HG03139 (cell line): ENCODE data around the gene LY86.

ENCODE experiments used
- ATAC-seq: cut with Tn5 transposase; IDR thresholded peaks from one replicate; pipeline ENCODE4 v1.9.1; 2021; ENCODE audit not compliant: unreplicated experiment

Gene LY86

GRCh38 chr6:6676910-6677441, 88.5 kb downstream of the LY86 start:
- peak; percentile 65 for ATAC-seq

GRCh38 chr6:6678185-6678671, 89.7 kb downstream of the LY86 start:
- no peak for ATAC-seq

GRCh38 chr6:6678811-6679210, 90.3 kb downstream of the LY86 start:
- ATAC-seq = no peak

GRCh38 chr6:6679633-6680032, 91.1 kb downstream of the LY86 start:
- ATAC-seq = no peak

DNA sequence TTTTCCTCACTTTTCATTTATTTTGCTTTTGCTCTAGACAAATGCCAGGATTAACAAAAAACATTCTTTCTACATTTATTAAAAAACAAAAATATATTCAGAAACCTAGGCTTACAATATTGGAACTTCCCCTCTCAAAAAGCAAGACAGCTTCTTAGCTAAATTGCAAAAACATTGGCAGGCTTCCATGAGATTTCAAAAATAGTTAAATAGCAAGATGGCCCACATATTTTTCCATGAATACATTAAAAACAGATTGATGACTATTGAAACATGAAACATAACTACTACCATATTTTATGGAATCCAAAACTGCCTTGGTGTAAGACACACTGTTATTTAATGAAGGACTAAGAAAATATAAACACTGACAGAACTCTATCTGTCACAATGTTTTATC, 92.0 kb downstream of the LY86 start:
- no peak for ATAC-seq

DNA sequence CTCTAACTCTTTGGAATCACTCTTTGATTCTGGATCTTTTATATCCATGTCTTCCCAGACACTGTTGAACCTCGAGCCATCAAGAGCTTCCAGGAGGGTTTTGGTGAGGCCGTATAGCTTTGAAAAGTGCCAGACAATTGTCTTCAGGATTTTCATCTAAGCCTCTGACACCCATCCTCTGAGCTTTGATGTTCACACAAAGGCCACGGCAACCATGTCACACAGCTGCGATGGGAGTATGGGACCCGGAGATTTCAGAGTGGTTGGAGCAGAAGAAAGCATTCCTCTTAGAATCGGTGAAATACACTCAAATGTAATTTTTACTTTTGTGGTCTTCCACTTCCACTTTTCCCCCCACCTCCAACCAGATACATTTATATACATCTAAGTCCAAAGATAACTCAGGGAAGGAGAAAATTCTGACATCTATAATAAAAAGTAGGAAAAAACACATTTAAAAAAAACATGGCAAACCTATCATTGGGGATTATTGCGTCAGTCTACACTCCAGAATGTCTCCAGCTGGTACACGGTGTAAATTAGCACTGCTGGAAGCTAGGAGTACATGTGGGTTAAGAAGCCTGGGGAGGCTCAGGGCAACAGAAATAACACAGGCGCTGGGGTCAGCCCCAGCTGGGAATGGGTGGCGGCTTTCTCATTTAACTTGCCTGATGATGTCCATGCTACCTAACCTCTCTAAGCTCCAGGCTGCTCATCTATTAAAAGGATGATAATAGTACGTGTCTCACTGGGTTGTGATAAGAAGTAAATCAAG, 92.7 kb downstream of the LY86 start:
- no peak for ATAC-seq

DNA sequence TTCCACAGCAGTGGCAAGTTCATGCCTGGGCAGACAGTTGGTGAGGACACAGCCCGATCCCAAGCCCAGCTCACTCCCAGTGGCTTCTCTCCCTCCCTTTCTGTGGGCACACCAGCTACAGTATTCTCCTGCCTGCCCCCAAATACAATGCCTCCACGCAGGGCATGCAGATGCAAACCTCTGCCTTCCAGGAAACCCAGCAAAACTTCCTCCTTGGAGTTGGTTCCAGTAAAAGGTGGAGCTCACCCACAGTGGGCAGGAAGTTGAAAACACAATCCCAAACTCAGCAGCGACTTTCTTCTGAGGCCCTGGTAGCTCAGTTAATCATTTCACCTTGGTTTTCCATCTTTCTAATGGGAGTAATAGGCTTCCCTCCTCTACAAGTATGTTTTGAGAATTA, 93.7 kb downstream of the LY86 start:
- ATAC-seq = no peak

DNA sequence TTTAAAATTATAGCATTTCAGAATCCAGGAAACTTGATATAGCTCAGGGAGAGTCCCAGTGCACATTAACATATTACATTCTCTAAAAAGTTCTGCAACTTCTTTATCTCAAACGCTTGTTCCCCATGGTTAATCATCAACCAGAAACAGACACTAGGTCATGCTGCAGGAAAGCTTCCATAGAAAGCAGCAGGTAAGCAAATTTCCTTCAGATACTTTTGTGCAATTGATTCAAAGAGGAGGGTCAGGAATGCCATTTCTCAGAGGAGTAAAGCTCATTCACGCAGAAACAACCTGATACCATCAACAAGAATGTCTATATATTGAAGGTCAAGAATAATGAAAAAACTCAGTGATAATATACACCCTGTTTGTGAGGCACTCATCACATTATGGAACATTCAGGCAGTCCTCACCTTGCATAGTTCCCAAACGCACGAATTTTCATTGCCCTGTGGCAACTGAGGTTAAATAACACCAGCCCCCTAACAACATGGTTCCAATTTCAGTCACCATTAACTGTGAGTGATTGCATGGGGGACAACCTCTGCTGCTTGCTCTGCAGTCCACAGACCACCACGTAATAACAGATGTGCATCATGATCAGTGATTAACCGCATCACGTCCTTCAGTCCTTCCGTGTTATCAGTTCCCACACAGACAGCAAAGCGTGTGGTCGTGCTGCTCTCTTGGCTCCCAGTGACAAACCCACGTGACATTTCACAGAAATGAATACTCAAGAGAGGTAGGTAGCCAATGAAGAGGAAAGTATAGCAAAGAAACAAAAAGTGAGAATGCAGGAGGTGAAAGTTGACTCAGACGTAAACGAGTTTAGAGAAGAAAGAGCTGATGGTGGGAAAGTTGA, 95.7 kb downstream of the LY86 start:
- ATAC-seq = peak; percentile 79

DNA sequence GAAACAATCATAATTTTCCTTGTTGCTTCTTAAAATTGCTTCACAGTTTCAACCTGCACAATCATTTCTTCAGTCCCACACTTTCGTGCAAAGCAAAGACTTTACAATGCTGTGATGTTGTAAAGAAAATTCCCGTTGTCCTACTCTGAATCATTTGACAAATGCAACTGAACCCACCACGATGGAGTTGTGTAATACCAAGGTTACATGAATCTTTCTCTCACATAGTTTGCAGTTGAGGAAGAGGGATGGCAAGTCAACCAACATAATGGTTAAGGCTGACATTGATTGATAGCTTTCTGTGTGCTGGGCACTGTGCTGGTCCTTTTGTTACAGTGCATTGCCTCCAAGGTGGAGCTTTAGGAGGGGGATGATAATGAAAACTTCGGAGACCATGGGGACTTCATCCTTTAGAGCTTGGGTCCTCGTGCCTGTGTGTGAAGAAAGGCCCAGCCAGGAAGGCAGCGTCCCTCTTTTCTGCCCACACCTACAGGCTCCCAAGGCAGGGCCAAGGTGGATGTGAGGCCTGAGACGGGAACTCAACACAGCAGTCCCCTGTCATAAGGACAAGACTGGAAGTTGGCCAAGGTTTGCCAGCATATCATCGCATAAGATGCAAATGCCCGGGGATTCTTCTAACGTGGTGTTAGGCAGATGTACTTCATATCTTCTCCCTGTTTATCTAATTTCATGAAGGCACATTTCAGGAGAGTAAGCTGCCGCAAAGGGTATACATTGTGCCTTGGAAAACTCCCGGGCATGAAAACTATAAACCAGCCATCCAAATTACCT, 96.9 kb downstream of the LY86 start:
- ATAC-seq = no peak

GRCh38 chr6:6686176-6686575, 97.7 kb downstream of the LY86 start:
- no peak for ATAC-seq

- ATAC-seq = no peak
Measured at GRCh38 chr6:6686748-6687601, 98.5 kb downstream of the LY86 start.

GRCh38 chr6:6688283-6688682, 99.8 kb downstream of the LY86 start:
- no peak for ATAC-seq

DNA sequence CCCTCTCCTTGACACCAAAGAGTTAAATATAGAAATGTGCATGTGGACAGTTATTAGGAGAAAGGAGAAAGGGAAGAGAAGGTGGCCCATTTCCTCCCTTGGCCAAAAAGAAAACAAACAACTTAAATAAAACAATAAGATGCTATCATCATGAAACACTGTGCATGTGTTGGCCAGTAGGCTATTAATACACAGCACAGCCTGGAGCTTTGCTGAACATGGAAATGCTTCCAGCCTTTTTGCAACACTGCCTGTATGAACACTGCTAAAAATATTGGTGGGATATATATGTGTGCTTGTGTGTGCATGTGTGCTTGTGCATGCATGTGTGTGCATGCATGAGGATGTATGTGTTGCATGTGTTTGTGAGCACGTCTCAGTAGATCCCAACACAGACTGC, 100.4 kb downstream of the LY86 start:
- no peak for ATAC-seq

- ATAC-seq = no peak
Measured at GRCh38 chr6:6689400-6690143, 101.1 kb downstream of the LY86 start.

- ATAC-seq = no peak
Measured at GRCh38 chr6:6690144-6690483, 101.6 kb downstream of the LY86 start.

- ATAC-seq = no peak
Measured at GRCh38 chr6:6694368-6694780, 105.9 kb downstream of the LY86 start.

DNA sequence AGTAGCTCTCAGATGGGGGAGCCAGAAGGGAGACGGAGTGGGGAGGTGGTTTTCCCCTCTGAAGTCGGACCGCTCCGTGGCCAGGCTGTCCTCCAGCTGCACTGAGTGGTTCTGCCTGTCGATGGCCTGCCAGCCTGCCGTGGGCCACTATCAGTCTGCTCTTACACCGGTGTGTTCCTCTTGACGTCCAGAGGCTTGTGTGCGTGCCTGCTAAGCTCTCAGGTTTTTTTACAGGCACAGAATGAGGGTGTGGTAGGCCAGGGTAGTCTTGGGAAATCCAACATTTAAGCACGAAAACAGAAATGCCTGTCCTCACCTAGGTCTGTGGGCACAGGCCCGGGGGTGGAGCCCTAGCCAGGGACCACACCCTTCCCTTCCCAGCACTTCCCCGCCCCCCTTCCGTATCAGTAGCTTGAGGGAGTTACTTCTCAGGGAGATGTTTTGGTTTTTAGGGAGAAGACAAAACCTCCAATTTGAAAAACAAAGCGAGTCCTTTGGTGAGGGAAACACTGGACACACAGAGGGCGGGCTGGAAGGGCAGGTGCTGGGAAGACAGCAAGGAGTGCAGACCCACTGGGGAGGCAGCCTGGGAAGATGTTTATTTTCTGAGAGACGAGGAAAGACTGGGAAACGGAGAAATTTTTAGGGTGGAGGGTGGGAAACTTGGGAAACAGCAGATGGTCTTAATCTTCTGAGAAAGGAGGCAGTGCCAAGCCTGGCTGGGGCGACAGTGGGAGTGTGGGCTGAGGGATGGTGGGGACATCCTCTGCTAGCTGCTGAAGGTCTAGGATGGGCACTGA, 106.5 kb downstream of the LY86 start:
- ATAC-seq = no peak

GRCh38 chr6:6695625-6696276, 107.2 kb downstream of the LY86 start:
- ATAC-seq = no peak
